Bronchial epithelial cell (primary cell): ENCODE measurements around the gene IL6ST. TPM values are rescaled to one million over a fixed set of nuclear protein-coding genes. Genes with fewer than 3 reads are reported as not detected.
"Not testable (repeated sequence)": the region's sequence is repeated elsewhere in the genome, so short reads cannot be mapped to it uniquely, and the experiment has no call there.

ENCODE experiments used
- DNase-seq: peaks from one replicate; pipeline ENCODE4 v3.0.0-alpha.2; 2010; ENCODE audit warnings: low read depth
- FAIRE-seq: peaks from 2 replicates; lab custom pipeline; 2011; peaks lifted over from hg19 to GRCh38; lab: Jason Lieb, UNC
- H3K27me3 ChIP-seq: 2 replicates; pipeline ENCODE4 v1.5.1; 2011; ENCODE audit warnings: low read length; ENCODE audit not compliant: control insufficient read depth, insufficient read depth
- H3K36me3 ChIP-seq: 2 replicates; pipeline ENCODE4 v1.5.1; 2011; ENCODE audit warnings: low read length; ENCODE audit not compliant: control insufficient read depth, insufficient read depth
- H3K4me3 ChIP-seq: 2 replicates; pipeline ENCODE4 v1.5.1; 2011; ENCODE audit warnings: mild to moderate bottlenecking, low read depth, low read length, control low read depth
- CTCF ChIP-seq: IDR thresholded peaks from 2 replicates; pipeline ENCODE4 v1.5.1; 2011; ENCODE audit warnings: mild to moderate bottlenecking, moderate library complexity, low read length, control low read depth, inconsistent platforms; ENCODE audit not compliant: insufficient read depth, severe bottlenecking
- total RNA-seq: library from RNA; depleted of rRNA; stranded (reverse); fragments of >200 nt; gene quantifications from 2 replicates; pipeline ENCODE4 v1.2.1, GENCODE V29; 2014

IL6ST gene
- total RNA-seq, 1 donor from 2014 or later, result 50.8 TPM

- Histone ChIP-seq H3K27me3 (no peaks in the 10 kb centered on the region), H3K36me3 (no peaks in the 10 kb centered on the region), H3K4me3 (no peak overlapping the region)
- no peak for DNase-seq
- TF ChIP-seq CTCF, result no peak
- FAIRE-seq, result no peak
These were observed 24.8 kb upstream of the IL6ST start for GRCh38 chr5:56019306-56020272.

DNA sequence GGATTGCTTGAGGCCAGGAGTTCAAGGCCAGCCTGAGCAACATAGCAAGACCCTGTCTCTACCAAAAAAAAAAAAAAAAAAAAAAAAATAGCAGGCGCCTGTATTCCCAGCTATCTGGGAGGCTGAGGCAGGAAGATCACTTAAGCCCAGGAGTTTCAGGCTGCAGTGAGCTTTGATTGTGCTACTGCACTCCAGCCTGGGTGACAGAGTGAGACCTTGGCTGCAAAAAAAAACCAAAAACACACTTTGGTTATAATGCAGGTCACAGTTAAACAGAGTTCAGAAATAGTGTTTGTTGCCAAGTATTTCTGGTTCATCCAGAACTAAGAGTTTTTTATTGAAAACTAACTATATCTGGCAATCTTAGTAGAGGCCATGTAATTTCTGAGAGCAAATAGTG, 24.1 kb upstream of the IL6ST start:
- no peak for TF ChIP-seq CTCF
- FAIRE-seq, result no peak
- H3K4me3 ChIP-seq, result no peak overlapping the region
- no peak for DNase-seq
- H3K27me3 ChIP-seq, result no peaks in the 10 kb centered on the region
- H3K36me3 ChIP-seq, result no peaks in the 10 kb centered on the region

- not testable (repeated sequence) for H3K27me3 ChIP-seq, H3K4me3 ChIP-seq, H3K36me3 ChIP-seq, FAIRE-seq, DNase-seq
These were observed 19.9 kb upstream of the IL6ST start for GRCh38 chr5:56014701-56015100.

DNA sequence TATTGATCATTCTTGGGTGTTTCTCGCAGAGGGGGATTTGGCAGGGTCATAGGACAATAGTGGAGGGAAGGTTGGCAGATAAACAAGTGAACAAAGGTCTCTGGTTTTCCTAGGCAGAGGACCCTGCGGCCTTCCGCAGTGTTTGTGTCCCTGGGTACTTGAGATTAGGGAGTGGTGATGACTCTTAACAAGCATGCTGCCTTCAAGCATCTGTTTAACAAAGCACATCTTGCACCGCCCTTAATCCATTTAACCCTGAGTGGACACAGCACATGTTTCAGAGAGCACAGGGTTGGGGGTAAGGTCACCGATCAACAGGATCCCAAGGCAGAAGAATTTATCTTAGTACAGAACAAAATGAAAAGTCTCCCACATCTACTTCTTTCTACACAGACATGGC, 19.2 kb upstream of the IL6ST start:
- H3K27me3 ChIP-seq, DNase-seq, H3K36me3 ChIP-seq, FAIRE-seq, H3K4me3 ChIP-seq: not testable (repeated sequence)

DNA sequence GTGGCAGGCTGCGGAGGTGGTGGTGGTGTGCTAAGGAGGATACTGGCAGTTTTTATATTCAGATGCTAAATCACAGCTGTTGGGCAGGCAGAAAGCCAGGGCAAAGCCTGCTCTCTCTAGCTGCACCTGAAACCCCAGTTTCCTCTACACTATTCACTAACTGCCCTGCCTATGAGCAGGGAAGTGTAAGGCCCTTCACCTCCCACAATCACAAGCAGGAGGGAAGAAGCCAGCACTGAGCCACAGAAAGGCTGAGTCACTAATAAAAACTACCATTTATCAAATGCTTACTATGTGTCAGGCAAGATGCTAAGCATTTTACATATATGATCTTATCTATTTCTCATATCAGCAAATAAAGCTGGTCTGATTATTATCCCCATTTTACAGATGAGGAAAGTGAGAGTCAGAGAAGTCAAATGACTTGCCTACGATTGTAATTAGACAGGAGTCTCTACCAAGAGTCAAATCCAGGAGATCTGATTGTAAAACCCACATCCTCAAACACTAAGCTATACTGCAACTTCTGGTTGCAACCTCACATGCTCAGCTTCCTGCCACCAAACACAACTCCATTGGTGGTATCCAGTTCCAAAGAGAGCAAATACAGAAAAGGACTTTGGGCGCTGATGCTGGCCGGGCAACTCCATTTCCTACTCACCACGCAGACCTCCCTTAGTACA, 17.7 kb upstream of the IL6ST start:
- DNase-seq (peak; percentile 67), FAIRE-seq (no peak)
- Histone ChIP-seq H3K27me3 (no peaks in the 10 kb centered on the region), H3K4me3 (no peak overlapping the region), H3K36me3 (no peaks in the 10 kb centered on the region)
- no peak for TF ChIP-seq CTCF

DNA sequence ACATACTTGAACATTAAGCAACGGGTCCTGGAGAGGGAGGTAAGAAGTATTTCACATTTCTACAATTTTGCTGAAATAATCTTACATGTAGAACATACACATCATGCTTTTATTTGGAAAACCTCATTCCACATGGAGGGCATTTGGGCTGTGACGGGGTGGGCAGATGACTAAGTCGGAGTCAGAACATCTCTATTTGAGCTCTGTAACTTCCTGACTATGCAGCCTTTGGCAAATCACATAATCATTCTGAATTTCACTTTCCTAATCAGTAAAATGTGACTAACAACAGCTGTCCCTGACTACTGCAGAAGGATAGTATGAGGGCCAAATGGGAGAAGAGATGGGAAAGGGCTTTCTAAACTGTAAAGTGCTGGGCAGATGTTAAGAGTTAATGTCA, 17.1 kb upstream of the IL6ST start:
- Histone ChIP-seq H3K27me3 (no peaks in the 10 kb centered on the region), H3K4me3 (no peak overlapping the region), H3K36me3 (no peaks in the 10 kb centered on the region)
- peak; percentile 7 for FAIRE-seq
- DNase-seq, result peak; percentile 93
- TF ChIP-seq CTCF, result no peak
